Peyer's patch (tissue), 4 donors: ENCODE measurements around the gene TPSG1. TPM values are rescaled to one million over a fixed set of nuclear protein-coding genes. Genes with fewer than 3 reads are reported as not detected.
"Not testable (repeated sequence)": the region's sequence is repeated elsewhere in the genome, so short reads cannot be mapped to it uniquely, and the experiment has no call there.

Source experiments
- DNase-seq, 3 donors: peaks; one replicate each; pipeline ENCODE4 v3.0.0-alpha.2; 2017 to 2019
- H3K27ac ChIP-seq, 4 donors: fragments of 200-600 bp; sonication (generic); one replicate each; pipeline ENCODE4 v1.5.1; 2016 to 2019
- H3K27me3 ChIP-seq, 2 donors: fragments of 200-600 bp; sonication (generic); one replicate each; pipeline ENCODE4 v1.5.1; 2019
- H3K36me3 ChIP-seq, 3 donors: fragments of 200-600 bp; sonication (generic); one replicate each; pipeline ENCODE4 v1.5.1; 2016 to 2019
- H3K4me1 ChIP-seq, 4 donors: fragments of 200-600 bp; sonication (generic); one replicate each; pipeline ENCODE4 v1.5.1; 2016 to 2019
- H3K4me3 ChIP-seq, 4 donors: fragments of 200-600 bp; sonication (generic); 1 replicate in 3 of 4; 2 replicates in 1 of 4; pipeline ENCODE4 v1.5.1; 2016 to 2019; ENCODE audit warnings: mild to moderate bottlenecking in 1 of 4
- H3K9me3 ChIP-seq, 4 donors: fragments of 200-600 bp; sonication (generic); one replicate each; pipeline ENCODE4 v1.5.1; 2016 to 2019; ENCODE audit warnings: mild to moderate bottlenecking in 1 of 4
- CTCF ChIP-seq, 6 experiments: fragments of 450-650 bp in 4 of 6; fragments of 200-600 bp in 2 of 6; sonication (generic) in 1 of 6; IDR thresholded peaks; one replicate each; pipeline ENCODE4 v1.5.1; 2017 to 2019; ENCODE audit warnings: antibody characterized with exemption in 6 of 6, mild to moderate bottlenecking in 3 of 6, moderate library complexity in 1 of 6
- POLR2A ChIP-seq, 2 donors: fragments of 450-650 bp; IDR thresholded peaks; one replicate each; pipeline ENCODE4 v1.5.1; 2017; ENCODE audit warnings: antibody characterized with exemption in 2 of 2, mild to moderate bottlenecking in 2 of 2, moderate library complexity in 2 of 2
- total RNA-seq, 4 donors: library from RNA; depleted of rRNA; stranded (reverse); fragments of >200 nt; gene quantifications; one replicate each; pipeline ENCODE4 v1.1.0, GENCODE V29; 2016

TPSG1 gene
- total RNA-seq, 4 donors from 2014 or later, result 16.4 to 44.6 (median 29.5) TPM

DNA sequence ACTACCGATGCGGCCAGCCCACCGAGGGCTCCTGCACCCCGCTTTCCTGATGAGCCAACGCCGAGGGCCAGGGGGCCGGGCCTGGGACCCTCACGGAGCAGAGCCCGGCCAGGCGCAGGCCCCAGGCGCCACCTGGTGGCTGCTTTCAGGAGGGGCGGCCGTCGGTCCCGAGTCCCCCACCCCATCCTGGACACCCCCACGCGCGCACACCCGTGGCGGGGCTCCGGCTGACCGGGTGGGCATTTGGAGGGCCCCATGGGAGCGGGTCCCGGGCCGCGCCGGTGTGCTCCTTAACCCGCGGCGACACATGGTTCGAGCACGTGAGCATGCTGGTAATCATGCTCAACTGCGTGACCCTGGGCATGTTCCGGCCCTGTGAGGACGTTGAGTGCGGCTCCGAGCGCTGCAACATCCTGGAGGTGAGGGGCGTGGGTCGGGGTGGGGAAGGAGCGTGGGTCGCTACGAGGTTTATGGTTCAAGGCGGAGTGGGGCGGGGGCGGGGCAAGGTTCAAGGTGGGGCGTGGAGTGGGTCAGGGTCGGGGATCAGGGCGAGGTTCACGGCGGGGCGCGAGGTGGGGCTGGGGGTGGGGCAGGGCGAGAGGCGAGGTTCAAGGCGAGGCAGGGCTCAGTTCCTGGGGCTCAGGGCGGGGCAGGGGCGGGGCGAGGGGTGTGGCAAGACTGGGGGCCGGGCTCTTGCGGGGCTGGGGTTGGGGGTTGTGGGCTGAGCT, 30.2 kb downstream of the TPSG1 start:
- DNase-seq, result no peak
- TF ChIP-seq CTCF (IDR thresholded peaks at IDR 0.05) (peak; percentile 23 to 58 (median 55)), POLR2A (IDR thresholded peaks at IDR 0.05) (no peak)
- peaks cover 0 to 23% (median 0%) of the 10 kb centered on the region in 4 donors for H3K4me1 ChIP-seq
- H3K4me3 ChIP-seq, result no peak overlapping the region
- no peak overlapping the region for H3K27ac ChIP-seq
- no peaks in the 10 kb centered on the region for H3K36me3 ChIP-seq
- no peaks in the 10 kb centered on the region for H3K9me3 ChIP-seq
- no peaks in the 10 kb centered on the region for H3K27me3 ChIP-seq

- Histone ChIP-seq H3K27me3 (no peaks in the 10 kb centered on the region), H3K27ac (no peak overlapping the region), H3K4me3 (no peak overlapping the region), H3K9me3 (no peaks in the 10 kb centered on the region), H3K4me1 (peaks cover 0 to 23% (median 0%) of the 10 kb centered on the region in 4 donors), H3K36me3 (no peaks in the 10 kb centered on the region)
- TF ChIP-seq CTCF (IDR thresholded peaks at IDR 0.05) (no peak), POLR2A (IDR thresholded peaks at IDR 0.05) (no peak)
- DNase-seq, result no peak
Measured at GRCh38 chr16:1193825-1194581, 31.1 kb downstream of the TPSG1 start.

DNA sequence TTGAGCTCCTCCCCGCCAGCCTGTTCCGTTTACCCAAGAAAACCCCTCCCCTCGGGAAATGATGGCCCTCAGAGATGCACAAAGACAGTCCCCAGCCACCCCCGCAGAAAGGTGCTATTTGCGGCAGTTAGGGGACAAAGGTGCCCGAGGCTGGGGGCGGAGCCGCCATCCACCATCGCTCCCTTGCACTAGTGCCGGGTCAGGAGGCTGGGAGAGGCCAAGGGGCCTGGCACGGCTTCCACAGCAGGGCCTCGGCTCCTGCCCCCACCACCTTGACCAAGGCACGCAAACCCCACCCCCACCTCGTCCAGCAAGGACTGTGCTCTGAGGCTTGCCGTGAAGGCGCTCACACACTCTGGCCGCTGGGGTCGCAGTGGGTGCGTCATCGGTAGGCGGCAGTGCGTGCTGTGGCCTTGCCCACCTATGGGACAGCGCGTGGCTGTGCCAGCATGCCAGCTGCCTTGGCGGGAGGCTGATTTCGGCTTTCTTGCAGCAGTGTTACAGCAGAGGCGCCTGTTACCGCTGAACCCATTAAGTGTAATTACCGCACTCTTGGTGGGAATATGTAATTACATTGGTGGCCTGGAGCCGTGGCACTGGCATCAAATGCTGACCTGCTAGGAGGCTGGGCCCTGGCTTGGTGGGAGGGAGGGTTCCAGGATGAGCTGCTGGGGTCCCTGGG, 31.8 kb downstream of the TPSG1 start:
- Histone ChIP-seq H3K4me3 (no peak overlapping the region), H3K27me3 (no peaks in the 10 kb centered on the region), H3K27ac (no peak overlapping the region), H3K36me3 (no peaks in the 10 kb centered on the region), H3K4me1 (peaks cover 0 to 23% (median 0%) of the 10 kb centered on the region in 4 donors), H3K9me3 (no peaks in the 10 kb centered on the region)
- TF ChIP-seq POLR2A (IDR thresholded peaks at IDR 0.05), result no peak
- TF ChIP-seq CTCF (IDR thresholded peaks at IDR 0.05), result no peak
- DNase-seq, result no peak

DNA sequence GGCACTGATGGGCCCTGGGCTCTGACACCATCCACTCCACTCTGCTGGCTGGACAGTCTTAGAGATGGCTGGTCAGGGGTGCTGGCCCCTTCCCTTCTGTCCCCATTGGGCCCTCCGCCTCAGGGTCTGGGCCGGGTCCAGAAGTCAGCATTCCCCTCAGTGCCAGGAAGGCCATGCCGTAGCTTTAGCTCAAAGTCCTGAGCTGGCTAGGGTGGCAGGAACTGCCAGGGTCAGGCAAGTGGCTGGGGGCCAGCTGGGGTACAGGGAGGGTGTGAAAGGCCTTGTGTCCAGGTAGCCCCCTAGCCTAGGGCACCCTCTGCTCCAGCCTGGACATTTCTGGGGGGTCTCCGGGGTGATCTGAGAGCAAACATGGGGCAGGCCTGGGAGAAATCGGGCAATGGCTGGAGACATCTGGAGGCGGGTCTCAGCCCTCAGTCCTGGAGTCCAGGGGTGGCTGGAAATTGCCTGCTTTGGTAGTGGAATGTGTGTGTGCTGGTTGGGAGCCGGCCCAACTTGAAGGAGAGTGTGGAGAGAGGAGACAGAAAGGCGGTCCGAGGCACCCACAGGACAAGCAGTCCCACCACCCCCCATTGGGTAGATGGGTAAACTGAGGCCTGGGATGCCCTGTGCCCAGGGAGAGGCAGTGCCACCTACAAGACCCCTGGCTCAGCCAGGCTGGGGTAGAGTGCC, 32.5 kb downstream of the TPSG1 start:
- no peaks in the 10 kb centered on the region for H3K9me3 ChIP-seq
- H3K27ac ChIP-seq, result no peak overlapping the region
- TF ChIP-seq CTCF (IDR thresholded peaks at IDR 0.05) (no peak), POLR2A (IDR thresholded peaks at IDR 0.05) (no peak)
- H3K4me1 ChIP-seq, result peaks cover 0 to 23% (median 0%) of the 10 kb centered on the region in 4 donors
- H3K36me3 ChIP-seq, result no peaks in the 10 kb centered on the region
- no peak for DNase-seq
- no peak overlapping the region for H3K4me3 ChIP-seq
- H3K27me3 ChIP-seq, result no peaks in the 10 kb centered on the region

- H3K27me3 ChIP-seq, H3K4me3 ChIP-seq, H3K36me3 ChIP-seq, H3K9me3 ChIP-seq, H3K27ac ChIP-seq, DNase-seq: not testable (repeated sequence)
- H3K4me1 ChIP-seq, result peaks cover 0 to 23% (median 0%) of the 10 kb centered on the region in 4 donors
Measured at GRCh38 chr16:1190789-1191188, 34.3 kb downstream of the TPSG1 start.
